IMR-90 (cell line): ENCODE measurements around the gene AFF2. TPM values are rescaled to one million over a fixed set of nuclear protein-coding genes. Genes with fewer than 3 reads are reported as not detected.

Source experiments
- ATAC-seq: fragments of 200-7000 bp; cut with Tn5 transposase; 2 replicates; pipeline ENCODE4 v1.9.1; 2020; ENCODE audit warnings: low read depth, mild to moderate bottlenecking, moderate library complexity
- BruUV-seq: library from RNA; stranded (reverse); fragments of 400-500 nt; replicated peaks from 2 replicates; lab custom pipeline; 2021; lab: Mats Ljungman, UMichigan
- CTCF ChIA-PET: fragments of 300-600 bp; formaldehyde crosslinking; extraction: SDS; loops from one replicate; lab custom pipeline; 2021; ENCODE audit warnings: antibody characterized with exemption; lab: Yijun Ruan, JAX
- POLR2A ChIA-PET: fragments of 300-600 bp; sonication (Branson Sonifier 250); formaldehyde crosslinking; loops from one replicate; lab custom pipeline; 2022; ENCODE audit warnings: antibody characterized with exemption; ENCODE audit not compliant: unreplicated experiment; lab: Charles Lee
- DNase-seq: peaks from one replicate; pipeline ENCODE4 v3.0.0; 2013
- H2AFZ ChIP-seq: replicated peaks from 2 replicates; pipeline ENCODE3; 2013; ENCODE audit warnings: low read length, mild to moderate bottlenecking; ENCODE audit not compliant: poor library complexity
- H2AK5ac ChIP-seq: 2 replicates; pipeline ENCODE4 v1.6.1; 2013; ENCODE audit warnings: low read depth, low read length, inconsistent platforms
- H2AK9ac ChIP-seq: replicated peaks from 2 replicates; pipeline ENCODE3; 2013; ENCODE audit warnings: mild to moderate bottlenecking, low read depth, low read length, moderate library complexity; ENCODE audit not compliant: poor library complexity
- H2BK120ac ChIP-seq: 2 replicates; pipeline ENCODE4 v1.6.1; 2013; ENCODE audit warnings: low read depth, low read length, inconsistent platforms
- H2BK15ac ChIP-seq: 3 replicates; pipeline ENCODE4 v1.6.1; 2013; ENCODE audit warnings: low read depth, low read length, inconsistent platforms
- H2BK20ac ChIP-seq: 2 replicates; pipeline ENCODE4 v1.6.1; 2013; ENCODE audit warnings: low read depth, mild to moderate bottlenecking, inconsistent platforms, low read length, moderate library complexity
- H2BK5ac ChIP-seq: 2 replicates; pipeline ENCODE4 v1.6.1; 2013; ENCODE audit warnings: mild to moderate bottlenecking, low read depth, low read length, inconsistent platforms; ENCODE audit not compliant: poor library complexity, severe bottlenecking
- H3K14ac ChIP-seq: replicated peaks from 2 replicates; pipeline ENCODE4 v1.6.1; 2013; ENCODE audit warnings: low read depth, low read length, inconsistent platforms
- H3K18ac ChIP-seq: 2 replicates; pipeline ENCODE4 v1.6.1; 2013; ENCODE audit warnings: low read depth, low read length, control low read depth
- H3K23ac ChIP-seq: 2 replicates; pipeline ENCODE4 v1.6.1; 2013; ENCODE audit warnings: low read depth, low read length, inconsistent platforms
- H3K27ac ChIP-seq: 2 replicates; pipeline ENCODE4 v1.5.1; 2013; ENCODE audit warnings: mild to moderate bottlenecking, control low read depth, low read length; ENCODE audit not compliant: insufficient read depth
- H3K27me3 ChIP-seq: 2 replicates; pipeline ENCODE4 v1.6.1; 2013; ENCODE audit warnings: low read length; ENCODE audit not compliant: control insufficient read depth, insufficient read depth
- H3K36me3 ChIP-seq: 2 replicates; pipeline ENCODE4 v1.6.1; 2013; ENCODE audit warnings: low read length, mixed read lengths; ENCODE audit not compliant: control insufficient read depth, insufficient read depth
- H3K4ac ChIP-seq: 2 replicates; pipeline ENCODE4 v1.6.1; 2013; ENCODE audit warnings: low read depth, low read length, inconsistent platforms
- H3K4me1 ChIP-seq: 2 replicates; pipeline ENCODE4 v1.6.1; 2013; ENCODE audit warnings: low read length, mixed read lengths; ENCODE audit not compliant: control insufficient read depth, insufficient read depth
- H3K4me2 ChIP-seq: 2 replicates; pipeline ENCODE4 v1.6.1; 2013; ENCODE audit warnings: low read depth, mild to moderate bottlenecking, control low read depth, low read length, moderate library complexity
- H3K4me3 ChIP-seq: 2 replicates; pipeline ENCODE4 v1.5.1; 2013; ENCODE audit warnings: low read depth, mild to moderate bottlenecking, control low read depth, low read length, moderate library complexity; ENCODE audit not compliant: insufficient read depth
- H3K56ac ChIP-seq: 2 replicates; pipeline ENCODE4 v1.6.1; 2013; ENCODE audit warnings: low read length, inconsistent platforms; ENCODE audit not compliant: insufficient read depth; ENCODE audit errors: extremely low read depth
- H3K79me1 ChIP-seq, 2 experiments: 2 replicates each; pipeline ENCODE4 v1.6.1; 2013; ENCODE audit warnings: low read length in 2 of 2, inconsistent platforms in 1 of 2, low read depth in 1 of 2
- H3K9ac ChIP-seq: 2 replicates; pipeline ENCODE4 v1.6.1; 2013; ENCODE audit warnings: low read depth, low read length, control low read depth
- H3K9me1 ChIP-seq: 2 replicates; pipeline ENCODE4 v1.6.1; 2013; ENCODE audit warnings: low read length, inconsistent platforms; ENCODE audit not compliant: insufficient read depth
- H3K9me3 ChIP-seq: 2 replicates; pipeline ENCODE4 v1.6.1; 2013; ENCODE audit warnings: low read length; ENCODE audit not compliant: control insufficient read depth, insufficient read depth
- H4K20me1 ChIP-seq: 2 replicates; pipeline ENCODE4 v1.6.1; 2013; ENCODE audit warnings: low read length, inconsistent platforms; ENCODE audit not compliant: insufficient read depth
- H4K5ac ChIP-seq: 2 replicates; pipeline ENCODE4 v1.6.1; 2013; ENCODE audit warnings: mild to moderate bottlenecking, low read depth, low read length, control low read depth
- H4K8ac ChIP-seq, 2 experiments: 2 replicates each; pipeline ENCODE4 v1.6.1; 2013; ENCODE audit warnings: low read depth in 2 of 2, low read length in 2 of 2, control low read depth in 1 of 2, inconsistent platforms in 1 of 2
- H4K91ac ChIP-seq: 2 replicates; pipeline ENCODE4 v1.6.1; 2013; ENCODE audit warnings: low read depth, low read length, inconsistent platforms; ENCODE audit not compliant: insufficient read depth
- BHLHE40 ChIP-seq: fragments of 150-350 bp; IDR thresholded peaks from 2 replicates; pipeline ENCODE4 v1.6.1; 2016; ENCODE audit warnings: mild to moderate bottlenecking, low read depth, low read length
- CEBPB ChIP-seq: IDR thresholded peaks from 2 replicates; pipeline ENCODE4 v1.6.1; 2012; ENCODE audit warnings: low read depth, low read length, improper control_type of control experiment
- CHD1 ChIP-seq: IDR thresholded peaks from 2 replicates; pipeline ENCODE4 v1.6.1; 2012; ENCODE audit warnings: low read depth, low read length, improper control_type of control experiment
- CTCF ChIP-seq: conservative IDR thresholded peaks from 2 replicates; pipeline ENCODE4 v1.5.1; 2012; ENCODE audit warnings: mild to moderate bottlenecking, low read depth, low read length, improper control_type of control experiment
- MAFK ChIP-seq: IDR thresholded peaks from 2 replicates; pipeline ENCODE4 v1.6.1; 2012; ENCODE audit warnings: low read depth, low read length, improper control_type of control experiment
- MAZ ChIP-seq: IDR thresholded peaks from 2 replicates; pipeline ENCODE4 v1.6.1; 2012; ENCODE audit warnings: low read depth, mild to moderate bottlenecking, low read length, improper control_type of control experiment, moderate library complexity, borderline replicate concordance
- MXI1 ChIP-seq: IDR thresholded peaks from 2 replicates; pipeline ENCODE4 v1.6.1; 2012; ENCODE audit warnings: low read depth, mild to moderate bottlenecking, low read length, moderate library complexity, borderline replicate concordance
- NFE2L2 ChIP-seq: fragments of 150-350 bp; IDR thresholded peaks from 2 replicates; pipeline ENCODE4 v1.6.1; 2016; ENCODE audit warnings: low read depth, mild to moderate bottlenecking, low read length
- POLR2A ChIP-seq: IDR thresholded peaks from 2 replicates; pipeline ENCODE4 v1.6.1; 2012; ENCODE audit warnings: mild to moderate bottlenecking, low read depth, low read length
- RFX5 ChIP-seq: IDR thresholded peaks from 2 replicates; pipeline ENCODE4 v1.8.0; 2012; ENCODE audit warnings: low read depth, mild to moderate bottlenecking, low read length, moderate library complexity
- SMC3 ChIP-seq: fragments of 150-350 bp; IDR thresholded peaks from 2 replicates; pipeline ENCODE4 v1.6.1; 2016; ENCODE audit warnings: low read depth, mild to moderate bottlenecking, antibody characterized with exemption, low read length, moderate library complexity
- USF2 ChIP-seq: fragments of 150-350 bp; IDR thresholded peaks from 2 replicates; pipeline ENCODE4 v1.6.1; 2017; ENCODE audit warnings: mild to moderate bottlenecking, antibody characterized with exemption, low read length, low read depth
- WGBS, 2 experiments: methylation state at CpG; one replicate each; pipeline versions ENCODE4 v1.1.5 to v1.1.7; 2013; ENCODE audit warnings: missing lambda C conversion rate in 2 of 2; ENCODE audit not compliant: insufficient read length in 1 of 2; ENCODE audit errors: extremely low coverage in 2 of 2; 5-methylcytosine and 5-hydroxymethylcytosine counted together
- dilution Hi-C: fragments of 300-500 bp; cut with HindIII; formaldehyde crosslinking; loops from one replicate; pipeline ENCODE4 v1.14.3; 2018; ENCODE audit warnings: low sequenced_read_pairs; ENCODE audit not compliant: unreplicated experiment
- in situ Hi-C: fragments of 300-500 bp; cut with MboI; formaldehyde crosslinking; loops from 3 replicates; pipeline ENCODE4 v1.14.3; 2019; ENCODE audit warnings: low sequenced_read_pairs, inconsistent platforms, mixed read lengths
- intact Hi-C: fragments of 100-400 bp; cut with micrococcal nuclease; formaldehyde crosslinking; loops from 2 replicates; pipeline ENCODE4 v1.10.0; 2022
- polyA plus RNA-seq, 3 experiments: library from polyadenylated mRNA; depleted of rRNA; stranded (reverse); fragments of >200 nt; gene quantifications; 2 replicates each; pipeline ENCODE4 v1.2.3, GENCODE V29; 2012; ENCODE audit warnings: low replicate concordance in 1 of 3
- total RNA-seq: library from RNA; depleted of rRNA; stranded (reverse); fragments of >200 nt; gene quantifications from 2 replicates; pipeline ENCODE4 v1.2.3, GENCODE V29; 2012
- TF ChIP-seq, protein P1 (sequence below): fragments of 150-350 bp; IDR thresholded peaks from 2 replicates; pipeline ENCODE4 v1.6.1; 2016; ENCODE audit warnings: low read depth, mild to moderate bottlenecking, low read length, moderate library complexity, borderline replicate concordance

The AFF2 gene
- total and polyA plus RNA-seq, 2 of the 4 experiments (the other 2 are of a cell fraction), result 0.15 to 0.72 TPM

GRCh38 chrX:148593146-148593545 is 92.7 kb downstream of the AFF2 start:
- no peak overlapping the region for H3K23ac ChIP-seq
- H3K4ac ChIP-seq, result no peak overlapping the region
- no peak for ATAC-seq
- no TSS peak for BruUV-seq
- intact Hi-C loops (no loop called here), in situ Hi-C loops (no loop called here), dilution Hi-C loops (no loop called here)
- peaks cover 4% of the 10 kb centered on the region; the same call in 1 of the 2 replicates for H3K9me3 ChIP-seq
- H3K79me1 ChIP-seq, result no peaks in the 10 kb centered on the region
- H3K27ac ChIP-seq, result no peak overlapping the region
- H2BK120ac ChIP-seq, result no peak overlapping the region
- H3K14ac ChIP-seq, result no peak overlapping the region
- no peak overlapping the region for H4K91ac ChIP-seq
- H3K9ac ChIP-seq, result no peak overlapping the region
- H3K4me2 ChIP-seq, result no peak overlapping the region
- TF ChIP-seq BHLHE40 (no peak), POLR2A (no peak), CEBPB (no peak), RFX5 (no peak), SMC3 (no peak), USF2 (no peak), CHD1 (no peak), MXI1 (no peak), NFE2L2 (no peak), CTCF (no peak), MAFK (no peak), MAZ (no peak)
- TF ChIP-seq, protein P1, sequence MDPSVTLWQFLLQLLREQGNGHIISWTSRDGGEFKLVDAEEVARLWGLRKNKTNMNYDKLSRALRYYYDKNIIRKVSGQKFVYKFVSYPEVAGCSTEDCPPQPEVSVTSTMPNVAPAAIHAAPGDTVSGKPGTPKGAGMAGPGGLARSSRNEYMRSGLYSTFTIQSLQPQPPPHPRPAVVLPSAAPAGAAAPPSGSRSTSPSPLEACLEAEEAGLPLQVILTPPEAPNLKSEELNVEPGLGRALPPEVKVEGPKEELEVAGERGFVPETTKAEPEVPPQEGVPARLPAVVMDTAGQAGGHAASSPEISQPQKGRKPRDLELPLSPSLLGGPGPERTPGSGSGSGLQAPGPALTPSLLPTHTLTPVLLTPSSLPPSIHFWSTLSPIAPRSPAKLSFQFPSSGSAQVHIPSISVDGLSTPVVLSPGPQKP, result no peak
- H2BK15ac ChIP-seq, result no peak overlapping the region
- no peaks in the 10 kb centered on the region for H3K27me3 ChIP-seq
- no peak overlapping the region for H2BK20ac ChIP-seq
- no peak for DNase-seq
- H2AK9ac ChIP-seq, result no peak overlapping the region
- H3K4me3 ChIP-seq, result no peak overlapping the region
- no peak overlapping the region for H3K56ac ChIP-seq
- H4K8ac ChIP-seq, result no peak overlapping the region
- H4K20me1 ChIP-seq, result no peaks in the 10 kb centered on the region
- H4K5ac ChIP-seq, result no peak overlapping the region
- no peaks in the 10 kb centered on the region for H3K36me3 ChIP-seq
- no CpG with 5 or more reads among the region's 2 CpGs for WGBS, 2 experiments
- ChIA-PET POLR2A (no interaction called here), CTCF (no interaction called here)
- H3K18ac ChIP-seq, result no peak overlapping the region
- no peaks in the 10 kb centered on the region for H3K4me1 ChIP-seq
- no peaks in the 10 kb centered on the region for H3K9me1 ChIP-seq
- no peak overlapping the region for H2BK5ac ChIP-seq
- H2AK5ac ChIP-seq, result no peak overlapping the region
- H2AFZ ChIP-seq, result no peak overlapping the region
